NCI-H2227 (cell line): ENCODE data around the gene DPYD.
A peak's percentile ranks its signal among the peaks of the same experiment; 100 is the strongest.

Source experiments
- DNase-seq: peaks from one replicate; lab custom pipeline; 2025; ENCODE audit not compliant: unreplicated experiment; lab: John Stamatoyannopoulos, UW

Gene DPYD

DNA sequence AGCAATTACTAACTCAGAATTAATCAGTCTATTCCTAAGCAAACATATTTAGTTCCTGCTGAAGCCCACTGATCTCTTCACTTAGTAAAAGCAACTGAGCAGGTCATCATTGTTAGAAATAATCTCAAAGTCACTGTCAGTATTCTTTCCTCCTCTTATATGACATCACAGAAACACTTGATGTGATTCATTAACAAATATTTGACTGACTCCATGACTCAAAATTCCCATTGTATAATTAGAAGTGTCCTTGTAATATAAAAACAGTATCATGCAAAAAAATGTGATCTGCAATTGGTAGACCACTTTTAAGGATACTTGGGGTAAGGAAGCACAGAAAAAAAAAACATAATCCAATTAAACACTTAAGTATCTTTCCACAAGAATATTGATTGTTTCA lies 194.4 kb downstream of the DPYD start:
- no peak for DNase-seq

DNA sequence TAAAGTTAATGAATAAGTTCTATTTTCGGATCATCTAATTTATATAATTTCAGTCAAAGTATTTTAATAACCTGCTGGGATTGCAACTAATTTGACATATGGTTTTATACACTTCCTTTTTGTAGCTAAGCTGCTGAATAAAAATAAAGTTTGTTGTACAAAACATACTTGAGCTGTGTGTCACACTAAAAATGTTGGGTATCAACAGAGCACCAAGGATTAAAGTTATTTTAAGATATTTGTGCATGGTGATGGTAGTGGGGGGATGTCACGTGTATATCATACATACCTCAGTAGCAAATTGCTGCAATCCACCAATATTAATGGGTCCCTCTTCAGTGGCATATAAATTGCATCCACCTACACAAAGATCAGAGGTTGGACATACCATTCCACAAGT lies 199.6 kb downstream of the DPYD start:
- DNase-seq = no peak

DNA sequence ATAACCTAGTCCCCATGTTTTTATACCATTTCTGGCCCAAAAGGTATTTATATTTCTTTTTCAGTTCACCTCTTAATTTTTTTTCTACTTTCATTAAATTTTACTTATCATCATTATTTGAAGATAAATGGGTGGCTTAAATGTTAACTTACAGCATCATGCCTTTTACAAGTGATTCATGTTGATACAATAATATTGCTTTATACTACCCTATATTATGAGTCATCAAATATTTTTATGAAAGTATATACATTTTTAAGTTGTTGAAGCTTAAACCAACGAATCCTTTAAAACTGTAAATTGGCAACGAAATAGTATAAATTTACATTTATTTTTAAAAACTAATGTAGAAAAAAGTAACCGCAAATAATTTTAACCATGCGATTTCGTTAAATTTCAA lies 207.9 kb downstream of the DPYD start:
- no peak for DNase-seq

DNA sequence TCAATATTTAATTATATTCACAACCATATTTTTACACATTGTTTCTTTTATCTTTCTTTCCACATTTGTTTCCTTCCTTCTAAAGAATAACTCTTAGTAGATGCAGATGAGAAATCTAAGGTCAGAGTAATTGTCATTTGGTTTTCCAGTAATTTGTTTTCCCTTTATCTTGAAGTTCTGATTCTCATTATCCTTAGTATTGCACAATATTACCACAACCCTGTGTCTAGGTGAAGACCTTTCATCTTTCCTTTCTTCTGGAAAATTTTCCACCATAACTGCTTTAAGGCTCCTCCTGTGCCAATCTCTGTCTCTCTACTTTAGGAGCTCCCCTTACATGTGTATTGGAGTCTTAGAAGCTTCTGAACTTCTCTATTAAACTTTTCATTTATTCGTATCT lies 209.0 kb downstream of the DPYD start:
- DNase-seq = no peak

DNA sequence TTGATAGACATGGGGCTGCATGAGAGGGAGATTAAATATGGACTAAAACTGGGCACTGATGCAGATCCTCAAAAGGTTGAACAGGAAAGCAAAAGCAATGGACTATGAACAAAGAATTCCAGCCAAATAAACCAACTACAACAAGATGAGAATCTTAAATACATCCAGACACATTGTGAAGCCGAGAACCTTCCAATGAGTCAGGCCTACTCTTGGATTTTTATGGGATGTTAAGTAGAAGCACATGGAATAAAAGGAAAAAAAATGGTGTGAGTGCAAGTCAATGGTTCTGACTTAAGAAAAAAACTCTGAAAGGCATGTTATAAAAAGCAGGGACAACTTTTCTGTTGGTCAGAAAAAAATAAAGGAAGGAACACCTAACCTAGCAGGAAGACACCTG lies 227.2 kb downstream of the DPYD start:
- no peak for DNase-seq

DNA sequence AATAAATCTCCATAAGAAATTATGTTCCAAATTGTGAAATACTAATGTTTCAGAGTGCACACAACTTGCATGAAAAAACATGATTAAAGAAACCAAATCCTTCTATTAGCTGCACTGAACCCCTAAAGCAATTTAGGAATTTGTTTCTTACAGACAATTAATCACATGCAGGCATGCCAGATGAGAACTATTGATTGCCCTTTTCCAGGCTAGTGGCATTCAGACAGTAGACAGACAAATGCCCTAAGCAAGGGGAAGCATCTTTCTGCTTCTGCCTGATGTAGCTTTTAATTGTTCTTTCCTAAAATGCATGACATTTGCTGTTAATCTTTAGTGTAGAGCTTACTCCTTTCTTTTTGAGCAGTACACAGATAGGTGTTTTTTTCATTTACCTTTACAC lies 229.5 kb downstream of the DPYD start:
- DNase-seq = no peak

DNA sequence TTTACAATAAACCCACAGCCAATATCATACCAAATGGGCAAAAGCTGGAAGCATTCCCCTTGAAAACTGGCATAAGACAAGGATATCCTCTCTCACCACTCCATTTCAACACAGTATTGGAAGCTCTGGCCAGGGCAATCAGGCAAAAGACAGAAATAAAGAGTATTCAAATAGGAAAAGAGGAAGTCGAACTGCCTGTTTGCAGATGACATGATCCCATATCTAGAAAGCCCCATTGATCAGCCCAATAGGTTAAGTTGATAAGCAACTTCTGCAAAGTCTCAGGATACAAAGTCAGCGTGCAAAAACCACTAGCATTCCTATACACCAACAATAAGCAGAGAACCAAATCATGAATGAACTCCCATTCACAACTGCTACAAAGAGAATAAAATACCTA lies 235.5 kb downstream of the DPYD start:
- DNase-seq = no peak

DNA sequence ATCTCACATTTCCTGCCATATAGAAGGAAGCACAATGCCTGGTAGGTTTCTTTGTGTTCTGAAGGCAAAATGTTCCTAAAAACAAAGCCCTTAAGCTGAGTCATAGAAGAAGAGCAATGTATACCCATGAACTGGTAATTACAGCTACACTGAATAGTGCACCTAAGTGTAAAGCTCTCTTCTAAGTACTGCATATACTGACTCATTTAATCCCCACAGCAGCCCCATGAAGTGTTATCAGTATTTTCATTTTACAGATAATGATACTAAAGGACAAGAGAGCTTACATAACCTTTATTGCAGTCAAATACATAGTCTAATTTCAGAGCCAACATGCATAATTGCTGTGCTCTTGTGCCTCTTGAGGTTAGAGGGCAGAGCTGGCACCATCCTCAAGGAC lies 239.9 kb downstream of the DPYD start:
- DNase-seq = no peak

DNA sequence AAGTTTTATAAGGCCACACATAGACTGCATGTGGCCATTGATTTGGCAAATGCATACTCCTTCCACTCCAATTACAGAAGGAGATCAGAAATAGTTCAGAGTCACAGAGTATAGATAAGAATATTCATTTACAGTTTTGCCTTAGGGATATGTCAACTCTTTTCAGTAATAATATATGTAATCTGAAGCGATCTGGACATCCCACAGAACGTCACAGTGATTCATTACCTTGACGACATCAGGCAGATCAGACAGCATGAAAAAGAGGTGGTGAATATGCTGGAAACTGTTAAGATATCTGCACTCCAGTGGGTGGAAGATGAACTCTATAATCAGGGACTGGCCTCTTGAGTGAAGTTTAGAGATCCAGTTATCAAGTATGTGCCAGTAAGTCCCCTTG lies 240.4 kb downstream of the DPYD start:
- DNase-seq = peak; percentile 76

DNA sequence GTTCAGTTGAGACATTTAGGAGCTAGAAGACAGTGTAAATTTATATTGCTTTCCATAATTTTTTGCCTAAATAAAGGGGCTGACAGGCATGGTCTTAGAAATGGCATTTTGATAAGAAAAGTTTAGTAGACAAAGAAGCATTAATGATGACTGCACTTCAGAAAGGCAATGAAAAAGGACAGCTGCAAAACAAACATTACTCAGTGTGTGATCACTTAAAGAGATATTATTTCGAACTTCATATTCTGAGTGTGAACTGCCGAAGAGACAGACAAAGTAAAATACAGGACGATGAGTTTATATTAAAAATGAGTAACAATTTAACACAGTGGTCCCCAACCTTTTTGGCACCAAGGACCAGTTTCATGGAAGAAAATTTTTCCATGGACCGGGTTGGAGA lies 243.1 kb downstream of the DPYD start:
- no peak for DNase-seq

DNA sequence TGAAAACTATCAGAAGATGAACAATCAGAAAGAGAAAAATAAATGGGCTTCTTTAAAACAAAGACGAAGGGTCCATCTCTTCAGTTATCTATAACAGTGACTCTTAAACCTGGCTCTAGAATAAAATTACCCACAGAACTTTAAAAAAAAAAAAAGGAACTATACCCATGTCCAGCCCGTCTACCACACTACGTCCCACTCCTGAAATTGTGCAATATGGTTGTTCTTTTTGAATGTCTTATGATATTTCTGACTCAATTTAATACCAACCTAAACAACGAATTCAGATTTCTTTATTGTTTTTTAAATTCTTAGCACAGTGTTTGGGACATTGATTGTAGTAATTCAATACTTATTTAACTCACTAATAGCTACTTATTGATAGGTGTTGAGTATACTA lies 246.3 kb downstream of the DPYD start:
- DNase-seq = no peak

DNA sequence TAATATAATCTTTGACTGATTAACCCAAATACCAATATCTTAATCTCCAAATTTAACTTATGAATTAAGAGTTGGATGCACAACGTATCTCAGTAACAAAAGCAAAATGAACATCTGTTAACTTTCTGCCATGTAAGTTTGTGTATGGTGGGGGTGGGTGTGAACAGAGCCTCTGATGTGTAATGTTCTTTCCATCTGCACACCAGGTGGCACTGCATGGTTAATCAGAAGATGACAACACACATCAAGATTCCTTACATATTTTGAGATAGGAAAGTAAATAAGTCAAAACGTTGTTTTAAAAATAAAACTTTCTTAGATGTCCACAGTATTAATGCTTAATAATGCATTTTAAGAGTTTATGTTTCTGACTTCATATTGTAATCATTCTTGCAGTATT lies 251.9 kb downstream of the DPYD start:
- no peak for DNase-seq

DNA sequence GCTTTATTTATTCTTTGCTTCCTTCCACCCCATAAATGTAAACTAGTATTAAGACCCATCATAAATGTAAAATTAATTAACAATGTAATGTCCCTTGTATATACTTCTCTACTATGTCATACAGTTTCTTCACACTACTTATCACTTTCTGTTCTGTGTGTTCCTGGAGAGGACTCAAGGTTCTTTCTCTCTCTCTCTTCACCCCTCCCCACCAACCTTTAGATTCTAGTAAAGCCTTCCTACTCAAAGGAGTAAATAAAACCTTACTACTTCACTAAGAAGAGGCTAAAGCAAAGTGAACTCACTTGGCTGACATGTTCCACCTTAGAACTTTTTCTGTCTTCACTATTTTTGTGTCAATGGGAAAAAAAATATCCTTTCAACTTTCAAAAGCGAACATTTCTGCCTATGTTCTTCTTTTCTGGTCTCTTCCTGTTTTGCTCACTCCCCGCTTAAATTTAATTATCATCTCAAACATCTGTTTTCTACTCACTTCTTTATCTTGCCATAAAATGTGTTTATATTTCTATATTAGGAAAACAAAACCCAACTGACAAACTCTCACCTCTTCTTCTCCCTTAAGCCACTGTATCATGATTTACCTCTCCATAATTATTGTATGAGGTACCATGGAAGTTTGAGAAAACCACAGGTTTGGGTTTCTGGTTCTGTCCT lies 260.3 kb downstream of the DPYD start:
- no peak for DNase-seq

DNA sequence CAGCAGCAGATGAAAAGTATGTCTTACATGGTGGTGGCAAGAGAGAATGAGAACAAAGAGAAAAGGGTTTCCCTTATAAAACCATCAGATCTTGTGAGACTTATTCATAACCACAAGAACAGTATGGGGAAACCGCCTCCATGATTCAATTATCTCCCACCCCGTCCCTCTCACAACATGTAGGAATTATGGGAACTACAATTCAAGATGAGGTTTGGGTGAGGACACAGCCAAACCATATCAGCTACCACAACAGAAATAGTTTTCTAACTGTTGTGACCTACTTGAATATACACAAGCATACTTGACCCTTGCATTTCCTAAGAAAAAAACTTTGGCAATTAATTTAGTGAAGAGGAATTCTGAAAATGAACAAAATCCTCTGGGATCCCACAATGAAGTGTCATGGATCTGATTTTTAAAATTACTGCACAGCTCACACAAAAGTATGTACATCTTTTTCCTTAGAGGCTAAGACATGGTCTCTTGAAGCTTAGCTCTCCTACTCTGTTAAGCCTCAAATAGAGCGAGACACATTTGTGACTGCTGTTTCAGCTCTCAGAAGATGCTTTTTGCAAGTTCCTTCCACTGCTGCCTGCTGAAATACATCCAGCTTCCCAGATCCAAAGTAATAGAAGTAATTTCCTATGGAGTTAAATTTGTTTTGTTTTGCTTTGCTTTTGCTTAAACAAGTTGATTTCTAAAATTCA lies 265.8 kb downstream of the DPYD start:
- no peak for DNase-seq

DNA sequence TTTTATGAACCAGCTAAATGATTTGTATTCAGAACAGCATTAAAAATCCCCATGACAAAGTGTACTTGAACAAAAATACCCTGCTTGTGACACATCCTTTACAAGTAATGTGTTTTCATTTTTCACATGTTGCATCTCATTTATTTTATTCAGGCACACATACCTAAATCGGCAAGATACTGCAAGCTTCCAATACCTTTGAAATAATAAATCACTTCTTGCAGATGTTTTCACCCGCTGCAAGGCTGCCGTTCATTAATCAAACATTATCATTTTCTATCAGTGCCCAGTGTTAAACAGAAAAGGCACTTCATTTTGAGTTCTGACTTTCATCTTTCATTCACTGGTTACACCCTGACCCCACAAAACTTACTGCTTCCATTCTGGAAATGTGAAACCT lies 269.6 kb downstream of the DPYD start:
- no peak for DNase-seq

DNA sequence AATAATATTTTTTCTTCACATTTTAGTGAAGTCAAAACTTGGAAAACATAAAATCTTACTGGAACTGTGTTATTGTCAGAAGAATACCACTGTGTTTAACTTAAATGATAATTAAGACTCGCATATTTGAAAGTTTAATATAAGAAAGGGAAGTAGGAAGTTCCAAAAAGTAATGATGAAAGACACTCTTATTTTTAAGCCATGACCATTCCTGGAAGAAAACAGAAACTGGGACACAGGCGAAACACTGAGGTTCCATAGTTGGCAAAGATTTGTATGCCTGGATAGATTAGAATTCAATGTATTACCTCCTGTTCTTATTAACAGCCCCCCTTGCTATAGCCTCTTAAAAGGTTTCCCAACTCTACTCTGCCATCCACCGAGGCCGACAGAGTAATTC lies 271.2 kb downstream of the DPYD start:
- DNase-seq = no peak

DNA sequence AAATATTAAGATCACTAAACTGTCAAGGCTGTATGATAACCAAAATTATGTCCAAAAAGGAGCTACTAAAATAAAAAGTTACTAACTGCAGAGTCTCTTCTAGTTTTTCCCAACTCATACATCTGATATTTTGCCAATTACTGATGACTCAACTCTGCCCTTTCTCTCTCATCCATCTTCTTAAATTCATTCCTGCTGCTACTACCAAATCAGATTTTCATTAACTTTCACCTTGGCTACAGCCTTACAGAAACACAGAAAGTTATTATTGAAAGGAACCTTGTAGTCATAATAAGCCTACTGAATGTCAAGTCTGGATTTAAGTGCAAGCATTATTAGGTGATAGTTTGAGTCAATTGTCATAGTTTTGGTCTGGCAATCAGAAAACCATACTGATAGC lies 273.1 kb downstream of the DPYD start:
- DNase-seq = no peak

DNA sequence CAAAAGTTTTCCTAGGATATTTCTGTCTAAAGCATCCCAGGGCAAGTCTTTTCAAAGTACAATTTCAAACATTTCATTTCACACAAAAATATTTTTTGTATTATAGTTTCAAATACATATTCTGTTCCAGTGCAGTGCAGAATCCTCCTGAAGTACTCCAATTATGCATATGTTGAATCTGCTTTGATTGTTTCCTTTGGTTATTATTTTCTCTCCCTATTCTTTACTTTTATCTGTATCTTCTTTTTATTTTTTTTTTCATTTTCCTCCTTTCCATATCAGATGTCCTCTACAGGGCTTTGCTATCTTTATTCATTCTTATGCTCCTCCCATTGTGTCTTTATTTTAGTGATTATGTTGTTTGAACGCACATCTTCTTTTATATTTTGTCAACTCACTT lies 274.8 kb downstream of the DPYD start:
- no peak for DNase-seq

DNA sequence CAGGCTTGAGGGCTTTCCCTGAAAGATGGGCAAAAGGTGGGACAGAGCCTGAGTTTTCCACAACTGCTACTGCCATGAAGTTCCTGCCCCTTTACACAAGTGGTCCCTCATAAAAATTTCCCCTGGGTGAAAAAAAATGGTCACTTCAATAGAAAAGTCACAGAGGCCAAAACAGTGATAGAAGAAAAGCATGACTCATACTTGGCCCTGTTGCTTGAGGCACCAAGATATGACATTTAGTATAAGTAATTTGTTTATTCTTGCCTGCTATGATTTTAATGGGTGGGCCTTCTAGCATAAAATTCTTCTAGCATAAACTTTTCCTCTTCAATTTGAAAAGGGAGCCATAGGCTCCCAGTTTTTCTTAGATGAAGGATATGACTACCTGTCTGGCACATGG lies 280.2 kb downstream of the DPYD start:
- DNase-seq = no peak

DNA sequence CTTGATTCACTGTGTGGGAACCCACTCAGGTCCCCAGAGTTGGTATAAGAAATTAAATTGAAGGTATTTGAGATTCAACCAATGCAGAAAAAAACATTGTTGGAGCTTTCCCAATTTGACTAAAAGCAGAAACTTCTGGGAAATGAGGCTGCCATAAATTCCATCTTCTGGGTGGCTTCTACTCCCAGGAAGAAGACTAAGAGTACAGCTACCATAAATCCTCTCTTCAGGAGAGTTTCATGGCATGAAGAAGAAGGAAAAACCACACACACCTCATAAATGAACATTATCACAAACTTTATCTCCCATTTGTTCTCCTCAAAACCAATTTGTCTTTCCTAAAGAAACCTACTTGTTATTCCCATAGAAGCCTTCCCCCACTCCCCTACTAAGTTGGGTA lies 283.9 kb downstream of the DPYD start:
- no peak for DNase-seq

DNA sequence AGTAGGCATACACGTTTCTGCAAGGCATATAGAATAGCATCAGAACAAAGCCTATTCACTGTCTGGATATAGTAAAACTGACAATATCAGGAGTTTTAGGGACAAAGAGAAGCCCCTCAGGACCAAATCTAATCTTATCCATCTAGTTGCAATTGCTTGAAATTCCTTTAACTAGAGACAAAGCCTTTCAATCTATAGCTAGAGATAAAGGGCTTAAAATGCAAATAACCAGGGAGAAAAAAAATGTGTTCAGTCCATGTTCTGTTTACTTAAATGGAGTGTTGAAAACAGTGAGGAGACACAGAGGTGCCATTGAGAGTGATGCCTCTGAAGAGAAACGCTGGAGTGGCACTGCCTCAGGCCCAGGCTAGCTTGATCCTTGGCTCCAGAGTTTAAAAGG lies 286.1 kb downstream of the DPYD start:
- no peak for DNase-seq

DNA sequence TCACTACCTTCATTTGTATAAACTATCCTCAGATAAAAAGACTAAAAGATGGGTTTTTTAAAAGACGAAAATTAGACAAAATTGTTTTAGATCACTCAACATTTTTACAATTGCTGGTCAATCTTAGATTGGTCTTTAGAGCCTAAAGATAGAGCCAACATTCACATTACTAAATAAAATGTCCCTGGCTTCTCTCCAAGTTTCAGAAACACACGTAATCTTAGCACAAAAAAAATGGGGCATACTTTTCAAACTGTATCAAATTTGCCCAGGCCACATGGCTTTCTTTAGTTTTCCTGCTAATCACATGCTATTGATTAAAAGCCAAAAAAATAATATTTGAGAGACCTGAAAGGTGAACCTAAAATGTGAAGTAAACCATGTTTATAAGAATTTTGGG lies 288.1 kb downstream of the DPYD start:
- DNase-seq = no peak

DNA sequence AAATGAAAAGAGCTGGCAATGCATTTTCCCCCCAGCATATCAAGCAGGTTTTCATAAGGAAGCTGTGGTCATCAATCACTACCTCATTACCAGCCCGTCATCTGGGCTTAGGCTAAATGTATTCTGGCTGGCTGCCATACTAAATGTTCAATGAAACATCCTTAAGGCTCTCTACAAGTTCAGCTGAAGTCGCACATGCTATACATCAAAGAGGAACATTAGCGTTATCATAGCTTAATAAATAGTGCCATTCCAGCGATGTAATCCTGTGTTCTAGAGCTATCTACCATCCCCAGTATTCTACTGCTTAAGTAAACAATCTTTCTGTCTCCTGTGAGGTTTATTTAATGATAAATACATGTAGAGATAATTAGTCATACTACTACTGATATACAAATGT lies 288.8 kb downstream of the DPYD start:
- peak; percentile 86 for DNase-seq
